ENCODE data around the gene ITPR1. TPM values are rescaled to one million over a fixed set of nuclear protein-coding genes. Genes with fewer than 3 reads are reported as not detected.
A peak's percentile ranks its signal among the peaks of the same experiment; 100 is the strongest.

The ITPR1 gene
- total and polyA plus RNA-seq, 3 experiments from 2014 or later = 14.9 to 85.8 (median 82.6) TPM

- Mint-ChIP-seq H3K36me3 (peaks cover 0 to 3% (median 2%) of the 10 kb centered on the region in 3 donors), H3K4me3 (no peak overlapping the region), H3K4me1 (peaks cover 9 to 10% (median 9%) of the 10 kb centered on the region in 3 donors), H3K27ac (peak overlapping the region in 1 of 8 donors; percentile 32), H3K9me3 (no peaks in the 10 kb centered on the region), H3K27me3 (no peaks in the 10 kb centered on the region)
- Histone ChIP-seq H3K36me3 (ENCODE audit: insufficient read depth, low read length) (no peaks in the 10 kb centered on the region), H3K27me3 (ENCODE audit: insufficient read depth, low read length, poor library complexity, severe bottlenecking) (no peaks in the 10 kb centered on the region), H3K9me3 (ENCODE audit: low read length) (no peaks in the 10 kb centered on the region), H3K4me1 (ENCODE audit: insufficient read depth, low read length) (no peaks in the 10 kb centered on the region), H3K27ac (ENCODE audit: low read depth, low read length) (no peak overlapping the region), H3K4me3 (ENCODE audit: low read length) (no peak overlapping the region)
- DNase-seq = no peak
- ChIA-PET CTCF (interaction anchor here (0.9 to 1.5 kb wide), 2 partner anchors 34 to 173 kb away, joined by 3 read pairs; no protein-coding TSS in a partner anchor), POLR2A (no interaction called here)
Observed at GRCh38 chr3:4460334-4460733, 32.8 kb upstream of the ITPR1 start.

- ChIA-PET CTCF (interaction anchor here (1.5 kb wide), 1 partner anchor 31 kb away, joined by 5 read pairs; the partner anchor contains the start of gene ITPR1), POLR2A (no interaction called here)
- Histone ChIP-seq H3K36me3 (ENCODE audit: insufficient read depth, low read length) (no peaks in the 10 kb centered on the region), H3K4me1 (ENCODE audit: insufficient read depth, low read length) (peaks cover 4% of the 10 kb centered on the region), H3K27me3 (ENCODE audit: insufficient read depth, low read length, poor library complexity, severe bottlenecking) (no peaks in the 10 kb centered on the region), H3K9me3 (ENCODE audit: low read length) (no peaks in the 10 kb centered on the region), H3K27ac (ENCODE audit: low read depth, low read length) (no peak overlapping the region), H3K4me3 (ENCODE audit: low read length) (no peak overlapping the region)
- Mint-ChIP-seq H3K4me1 (peaks cover 19 to 22% (median 19%) of the 10 kb centered on the region in 3 donors), H3K9me3 (no peaks in the 10 kb centered on the region), H3K36me3 (peaks cover 0 to 3% (median 2%) of the 10 kb centered on the region in 3 donors), H3K4me3 (no peak overlapping the region), H3K27me3 (no peaks in the 10 kb centered on the region), H3K27ac (peak overlapping the region in 2 of 8 donors; percentile 24 to 32)
- no peak for DNase-seq
Observed at GRCh38 chr3:4461468-4462090, 31.6 kb upstream of the ITPR1 start.

- Mint-ChIP-seq H3K9me3 (no peaks in the 10 kb centered on the region), H3K36me3 (peaks cover 0 to 3% (median 3%) of the 10 kb centered on the region in 3 donors), H3K27me3 (no peaks in the 10 kb centered on the region), H3K4me3 (no peak overlapping the region), H3K4me1 (peaks cover 26 to 28% (median 28%) of the 10 kb centered on the region in 3 donors), H3K27ac (no peak overlapping the region)
- H3K27ac ChIP-seq (ENCODE audit: low read depth, low read length) = no peak overlapping the region
- no peak for DNase-seq
- no peak overlapping the region for H3K4me3 ChIP-seq (ENCODE audit: low read length)
- H3K4me1 ChIP-seq (ENCODE audit: insufficient read depth, low read length) = peaks cover 9% of the 10 kb centered on the region
- H3K27me3 ChIP-seq (ENCODE audit: insufficient read depth, low read length, poor library complexity, severe bottlenecking) = no peaks in the 10 kb centered on the region
- CTCF ChIA-PET = interaction anchor here (1.5 kb wide), 1 partner anchor 30 kb away, joined by 5 read pairs; the partner anchor contains the start of gene ITPR1
- no peaks in the 10 kb centered on the region for H3K36me3 ChIP-seq (ENCODE audit: insufficient read depth, low read length)
- POLR2A ChIA-PET = no interaction called here
- H3K9me3 ChIP-seq (ENCODE audit: low read length) = no peaks in the 10 kb centered on the region
Observed at GRCh38 chr3:4462369-4463040, 30.6 kb upstream of the ITPR1 start.

DNA sequence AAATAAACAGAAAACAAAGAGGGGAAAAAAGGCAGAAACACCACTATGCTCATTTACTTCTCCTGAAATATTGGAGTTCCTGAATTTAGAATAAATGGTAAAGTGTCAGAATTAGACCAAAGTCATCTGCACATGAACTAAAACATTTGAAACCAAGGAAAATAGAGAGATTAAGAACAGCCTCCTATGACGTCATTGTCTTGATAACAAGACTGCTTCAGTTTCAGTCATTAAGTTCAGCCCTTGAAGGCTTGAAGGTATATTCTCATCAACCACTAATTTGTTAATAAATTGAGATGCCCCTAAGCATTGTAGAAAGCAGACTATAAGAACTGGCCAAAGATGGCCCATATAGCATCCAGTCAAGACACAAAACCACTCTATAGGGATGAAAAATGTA, 28.6 kb upstream of the ITPR1 start:
- Histone ChIP-seq H3K36me3 (ENCODE audit: insufficient read depth, low read length) (no peaks in the 10 kb centered on the region), H3K9me3 (ENCODE audit: low read length) (no peaks in the 10 kb centered on the region), H3K4me3 (ENCODE audit: low read length) (no peak overlapping the region), H3K27ac (ENCODE audit: low read depth, low read length) (no peak overlapping the region), H3K27me3 (ENCODE audit: insufficient read depth, low read length, poor library complexity, severe bottlenecking) (no peaks in the 10 kb centered on the region), H3K4me1 (ENCODE audit: insufficient read depth, low read length) (peaks cover 11% of the 10 kb centered on the region)
- H3K27ac Mint-ChIP-seq = peak overlapping the region in 1 of 8 donors; percentile 38
- no peaks in the 10 kb centered on the region for H3K27me3 Mint-ChIP-seq
- no peak for DNase-seq
- H3K9me3 Mint-ChIP-seq = no peaks in the 10 kb centered on the region
- peak overlapping the region in 4 of 7 donors; percentile 17 to 89 (median 50) for H3K4me3 Mint-ChIP-seq
- ChIA-PET POLR2A (no interaction called here), CTCF (interaction anchor here (1.4 kb wide), 1 partner anchor 114 kb away, joined by 3 read pairs; no protein-coding TSS in a partner anchor)
- peaks cover 0 to 3% (median 2%) of the 10 kb centered on the region in 3 donors for H3K36me3 Mint-ChIP-seq
- peaks cover 23 to 29% (median 28%) of the 10 kb centered on the region in 3 donors for H3K4me1 Mint-ChIP-seq

- Mint-ChIP-seq H3K9me3 (no peaks in the 10 kb centered on the region), H3K27me3 (peaks cover 0 to 2% of the 10 kb centered on the region in 2 donors), H3K36me3 (peaks cover 0 to 2% (median 0%) of the 10 kb centered on the region in 3 donors), H3K4me1 (peaks cover 20 to 26% (median 21%) of the 10 kb centered on the region in 3 donors), H3K4me3 (peak within 1 kb of the TSS; percentile 89 to 94 (median 92)), H3K27ac (peak within 1 kb of the TSS; percentile 81 to 96 (median 92))
- H3K9me3 ChIP-seq (ENCODE audit: low read length) = no peaks in the 10 kb centered on the region
- peak; percentile 64 to 84 (median 69) for DNase-seq
- H3K27ac ChIP-seq (ENCODE audit: low read depth, low read length) = peak within 1 kb of the TSS; percentile 75
- POLR2A ChIA-PET = interaction anchor here (0.6 to 2.0 kb wide), 3 partner anchors 26 to 116 kb away, joined by 3 to 29 read pairs (median 4); partner anchors contain the start of gene ITPR1
- CTCF ChIA-PET = interaction anchor here (0.9 to 1.1 kb wide), 3 partner anchors 9 to 167 kb away, joined by 3 to 4 read pairs (median 4); partner anchors contain the start of gene ITPR1
- peaks cover 11% of the 10 kb centered on the region for H3K4me1 ChIP-seq (ENCODE audit: insufficient read depth, low read length)
- no peaks in the 10 kb centered on the region for H3K36me3 ChIP-seq (ENCODE audit: insufficient read depth, low read length)
- H3K4me3 ChIP-seq (ENCODE audit: low read length) = peak within 1 kb of the TSS; percentile 62
- H3K27me3 ChIP-seq (ENCODE audit: insufficient read depth, low read length, poor library complexity, severe bottlenecking) = no peaks in the 10 kb centered on the region
Observed at GRCh38 chr3:4466741-4467521, 26.2 kb upstream of the ITPR1 start, which contains the start of gene SUMF1. SUMF1 (minus strand) TSS chr3:4467269; CDS start chr3:4467245, 24 bp downstream.

GRCh38 chr3:4467522-4467867, 25.7 kb upstream of the ITPR1 start:
- Mint-ChIP-seq H3K27ac (peak overlapping the region; percentile 75 to 93 (median 88)), H3K27me3 (peaks cover 0 to 2% of the 10 kb centered on the region in 2 donors), H3K4me1 (peaks cover 20 to 26% (median 20%) of the 10 kb centered on the region in 3 donors), H3K36me3 (peaks cover 0 to 2% (median 0%) of the 10 kb centered on the region in 3 donors), H3K4me3 (peak overlapping the region; percentile 89 to 94 (median 92)), H3K9me3 (no peaks in the 10 kb centered on the region)
- peak overlapping the region; percentile 62 for H3K4me3 ChIP-seq (ENCODE audit: low read length)
- POLR2A ChIA-PET = interaction anchor here (0.6 to 2.0 kb wide), 3 partner anchors 26 to 117 kb away, joined by 3 to 29 read pairs (median 4); partner anchors contain the start of gene ITPR1
- no peak for DNase-seq
- no peaks in the 10 kb centered on the region for H3K9me3 ChIP-seq (ENCODE audit: low read length)
- peak overlapping the region; percentile 75 for H3K27ac ChIP-seq (ENCODE audit: low read depth, low read length)
- CTCF ChIA-PET = interaction anchor here (0.9 to 1.1 kb wide), 3 partner anchors 8 to 166 kb away, joined by 3 to 4 read pairs (median 4); partner anchors contain the start of gene ITPR1
- H3K4me1 ChIP-seq (ENCODE audit: insufficient read depth, low read length) = peaks cover 11% of the 10 kb centered on the region
- H3K27me3 ChIP-seq (ENCODE audit: insufficient read depth, low read length, poor library complexity, severe bottlenecking) = no peaks in the 10 kb centered on the region
- no peaks in the 10 kb centered on the region for H3K36me3 ChIP-seq (ENCODE audit: insufficient read depth, low read length)

- Mint-ChIP-seq H3K9me3 (no peaks in the 10 kb centered on the region), H3K4me1 (peaks cover 6 to 8% (median 6%) of the 10 kb centered on the region in 3 donors), H3K4me3 (no peak overlapping the region), H3K27me3 (peaks cover 2 to 20% of the 10 kb centered on the region in 2 donors), H3K36me3 (no peaks in the 10 kb centered on the region), H3K27ac (no peak overlapping the region)
- no peak overlapping the region for H3K4me3 ChIP-seq (ENCODE audit: low read length)
- no peaks in the 10 kb centered on the region for H3K27me3 ChIP-seq (ENCODE audit: insufficient read depth, low read length, poor library complexity, severe bottlenecking)
- peaks cover 6% of the 10 kb centered on the region for H3K4me1 ChIP-seq (ENCODE audit: insufficient read depth, low read length)
- CTCF ChIA-PET = no interaction called here
- no peaks in the 10 kb centered on the region for H3K9me3 ChIP-seq (ENCODE audit: low read length)
- no peak for DNase-seq
- POLR2A ChIA-PET = no interaction called here
- no peak overlapping the region for H3K27ac ChIP-seq (ENCODE audit: low read depth, low read length)
- H3K36me3 ChIP-seq (ENCODE audit: insufficient read depth, low read length) = no peaks in the 10 kb centered on the region
Observed at GRCh38 chr3:4471907-4472306, 21.2 kb upstream of the ITPR1 start.

Measured in CD8-positive, alpha-beta memory T cell (primary cell).